Measurements from ENCODE around the gene SLC36A1.

Gene SLC36A1

DNA sequence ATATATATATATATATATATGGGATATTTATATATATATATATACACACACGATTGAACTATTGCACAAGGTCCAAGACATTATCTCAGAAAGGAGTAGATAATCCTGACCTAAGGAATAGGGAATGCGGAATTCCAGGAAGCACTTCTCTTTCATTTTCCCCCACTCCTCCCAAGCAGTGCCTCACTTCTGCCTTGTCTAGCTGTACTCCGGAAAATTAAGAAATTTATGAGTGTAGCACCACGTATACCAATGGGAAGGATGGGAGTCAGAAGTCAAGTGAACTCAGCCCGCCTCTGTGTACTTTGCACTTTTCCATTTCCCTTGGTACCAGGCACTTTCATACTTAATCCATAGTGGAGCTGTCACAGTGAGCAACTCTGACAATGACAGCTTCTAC lies 10.9 kb downstream of the SLC36A1 start:
- Histone ChIP-seq H3K9me3 (ENCODE audit: control insufficient read depth, low read length) (no peaks in the 10 kb centered on the region), H3K27me3 (ENCODE audit: control insufficient read depth, insufficient read depth, low read length) (no peaks in the 10 kb centered on the region), H3K9ac (no peak overlapping the region), H3K27ac (peak overlapping the region; percentile 86), H3K4me3 (ENCODE audit: low read depth, low read length) (no peak overlapping the region), H3K4me2 (ENCODE audit: low read length) (peak overlapping the region; percentile 28), H3K79me2 (peaks cover 47% of the 10 kb centered on the region), H3K36me3 (ENCODE audit: control insufficient read depth, insufficient read depth, low read length) (peaks cover 2% of the 10 kb centered on the region), H3K4me1 (peaks cover 70% of the 10 kb centered on the region), H2AFZ (no peak overlapping the region)
- TF ChIP-seq, protein P1, sequence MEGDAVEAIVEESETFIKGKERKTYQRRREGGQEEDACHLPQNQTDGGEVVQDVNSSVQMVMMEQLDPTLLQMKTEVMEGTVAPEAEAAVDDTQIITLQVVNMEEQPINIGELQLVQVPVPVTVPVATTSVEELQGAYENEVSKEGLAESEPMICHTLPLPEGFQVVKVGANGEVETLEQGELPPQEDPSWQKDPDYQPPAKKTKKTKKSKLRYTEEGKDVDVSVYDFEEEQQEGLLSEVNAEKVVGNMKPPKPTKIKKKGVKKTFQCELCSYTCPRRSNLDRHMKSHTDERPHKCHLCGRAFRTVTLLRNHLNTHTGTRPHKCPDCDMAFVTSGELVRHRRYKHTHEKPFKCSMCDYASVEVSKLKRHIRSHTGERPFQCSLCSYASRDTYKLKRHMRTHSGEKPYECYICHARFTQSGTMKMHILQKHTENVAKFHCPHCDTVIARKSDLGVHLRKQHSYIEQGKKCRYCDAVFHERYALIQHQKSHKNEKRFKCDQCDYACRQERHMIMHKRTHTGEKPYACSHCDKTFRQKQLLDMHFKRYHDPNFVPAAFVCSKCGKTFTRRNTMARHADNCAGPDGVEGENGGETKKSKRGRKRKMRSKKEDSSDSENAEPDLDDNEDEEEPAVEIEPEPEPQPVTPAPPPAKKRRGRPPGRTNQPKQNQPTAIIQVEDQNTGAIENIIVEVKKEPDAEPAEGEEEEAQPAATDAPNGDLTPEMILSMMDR (IDR thresholded peaks at IDR 0.05) = no peak

GRCh38 chr5:151459680-151460324 lies 12.4 kb downstream of the SLC36A1 start:
- Histone ChIP-seq H3K4me3 (ENCODE audit: low read depth, low read length) (peak overlapping the region; percentile 38), H3K9ac (no peak overlapping the region), H3K36me3 (ENCODE audit: control insufficient read depth, insufficient read depth, low read length) (peaks cover 2% of the 10 kb centered on the region), H3K27ac (peak overlapping the region; percentile 86), H3K4me2 (ENCODE audit: low read length) (peak overlapping the region; percentile 23), H3K27me3 (ENCODE audit: control insufficient read depth, insufficient read depth, low read length) (no peaks in the 10 kb centered on the region), H3K79me2 (peaks cover 48% of the 10 kb centered on the region), H3K9me3 (ENCODE audit: control insufficient read depth, low read length) (no peaks in the 10 kb centered on the region), H3K4me1 (peaks cover 76% of the 10 kb centered on the region), H2AFZ (no peak overlapping the region)
- TF ChIP-seq, protein P1 (IDR thresholded peaks at IDR 0.05) = peak; percentile 67

GRCh38 chr5:151461312-151461711 lies 13.9 kb downstream of the SLC36A1 start:
- no peak overlapping the region for H3K9ac ChIP-seq
- H2AFZ ChIP-seq = no peak overlapping the region
- peaks cover 36% of the 10 kb centered on the region for H3K79me2 ChIP-seq
- peak overlapping the region; percentile 86 for H3K27ac ChIP-seq
- no peak overlapping the region for H3K4me3 ChIP-seq (ENCODE audit: low read depth, low read length)
- peaks cover 2% of the 10 kb centered on the region for H3K36me3 ChIP-seq (ENCODE audit: control insufficient read depth, insufficient read depth, low read length)
- peaks cover 69% of the 10 kb centered on the region for H3K4me1 ChIP-seq
- peak overlapping the region; percentile 1 for H3K4me2 ChIP-seq (ENCODE audit: low read length)
- H3K27me3 ChIP-seq (ENCODE audit: control insufficient read depth, insufficient read depth, low read length) = no peaks in the 10 kb centered on the region
- TF ChIP-seq, protein P1 (IDR thresholded peaks at IDR 0.05) = no peak
- no peaks in the 10 kb centered on the region for H3K9me3 ChIP-seq (ENCODE audit: control insufficient read depth, low read length)

DNA sequence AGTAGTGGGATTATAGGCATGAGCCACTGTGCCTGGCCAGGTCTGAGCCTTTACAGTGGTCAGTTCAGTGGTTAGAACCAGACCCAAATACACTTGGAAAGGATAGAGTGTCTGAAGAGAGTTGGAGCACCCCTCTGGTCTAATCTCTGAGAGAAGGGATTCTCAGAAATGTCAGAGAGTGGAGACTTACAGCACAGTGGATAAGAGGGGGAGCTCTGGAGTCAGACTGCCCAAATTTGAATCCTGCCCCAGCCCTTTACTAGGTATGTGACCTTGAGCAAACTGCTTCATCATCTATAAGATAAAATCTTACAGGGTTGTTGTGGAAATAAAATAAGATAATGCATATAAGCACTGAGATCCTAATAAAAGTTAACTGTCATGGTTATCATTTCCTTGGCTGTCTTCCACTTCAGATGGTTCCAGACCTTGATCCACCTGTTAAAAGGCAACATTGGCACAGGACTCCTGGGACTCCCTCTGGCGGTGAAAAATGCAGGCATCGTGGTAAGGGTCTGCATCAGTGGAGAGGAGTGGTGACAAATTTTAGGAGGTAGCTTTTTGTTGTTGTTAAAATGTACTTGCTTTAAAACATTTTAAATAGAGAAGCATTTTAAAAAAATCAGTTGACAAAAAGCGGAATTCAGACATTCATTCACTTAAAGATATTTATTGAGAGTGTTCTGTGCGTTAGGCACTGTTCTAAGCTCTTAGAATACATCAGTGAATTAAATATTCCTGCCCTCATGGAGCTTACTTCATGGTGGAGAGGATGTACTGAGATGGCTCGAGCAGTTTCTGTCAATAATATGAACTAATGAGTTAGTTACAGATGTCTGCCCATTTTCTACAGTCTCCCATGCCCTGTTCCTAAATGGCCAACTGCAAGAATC lies 16.0 kb downstream of the SLC36A1 start:
- H3K36me3 ChIP-seq (ENCODE audit: control insufficient read depth, insufficient read depth, low read length) = peaks cover 2% of the 10 kb centered on the region
- TF ChIP-seq, protein P1 (IDR thresholded peaks at IDR 0.05) = peak; percentile 85

More for the DNA sequence above, 16.0 kb downstream of the SLC36A1 start:
- Histone ChIP-seq H3K9ac (no peak overlapping the region), H3K79me2 (peaks cover 32% of the 10 kb centered on the region), H3K9me3 (ENCODE audit: control insufficient read depth, low read length) (no peaks in the 10 kb centered on the region), H2AFZ (no peak overlapping the region), H3K27ac (peak overlapping the region; percentile 86), H3K4me3 (ENCODE audit: low read depth, low read length) (peak overlapping the region; percentile 37), H3K4me2 (ENCODE audit: low read length) (peak overlapping the region; percentile 55), H3K4me1 (peaks cover 56% of the 10 kb centered on the region), H3K27me3 (ENCODE audit: control insufficient read depth, insufficient read depth, low read length) (no peaks in the 10 kb centered on the region)

Data from parathyroid adenoma (tissue), 2 donors.